ENCODE results near the gene SERINC4.

DNA sequence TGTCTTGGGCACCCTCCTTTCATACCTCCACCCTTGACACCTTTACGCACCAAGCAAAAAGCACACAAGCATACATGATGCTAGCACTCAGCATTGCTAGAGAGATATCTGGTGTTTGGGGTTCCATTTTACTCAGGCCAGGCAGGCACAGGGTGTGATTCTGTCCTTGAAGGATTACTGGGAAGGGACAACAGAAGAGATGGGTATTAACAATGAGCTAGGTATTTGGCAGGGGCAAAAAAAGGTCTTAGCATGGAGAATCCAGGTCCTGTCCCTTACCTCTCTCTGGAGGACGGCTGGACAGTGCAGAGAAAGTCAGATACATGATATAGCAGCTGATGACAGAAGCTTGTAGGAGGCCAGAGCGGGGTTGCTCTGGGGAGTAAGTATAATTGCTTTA is 3.5 kb downstream of the SERINC4 start:
- TF ChIP-seq, protein P1, sequence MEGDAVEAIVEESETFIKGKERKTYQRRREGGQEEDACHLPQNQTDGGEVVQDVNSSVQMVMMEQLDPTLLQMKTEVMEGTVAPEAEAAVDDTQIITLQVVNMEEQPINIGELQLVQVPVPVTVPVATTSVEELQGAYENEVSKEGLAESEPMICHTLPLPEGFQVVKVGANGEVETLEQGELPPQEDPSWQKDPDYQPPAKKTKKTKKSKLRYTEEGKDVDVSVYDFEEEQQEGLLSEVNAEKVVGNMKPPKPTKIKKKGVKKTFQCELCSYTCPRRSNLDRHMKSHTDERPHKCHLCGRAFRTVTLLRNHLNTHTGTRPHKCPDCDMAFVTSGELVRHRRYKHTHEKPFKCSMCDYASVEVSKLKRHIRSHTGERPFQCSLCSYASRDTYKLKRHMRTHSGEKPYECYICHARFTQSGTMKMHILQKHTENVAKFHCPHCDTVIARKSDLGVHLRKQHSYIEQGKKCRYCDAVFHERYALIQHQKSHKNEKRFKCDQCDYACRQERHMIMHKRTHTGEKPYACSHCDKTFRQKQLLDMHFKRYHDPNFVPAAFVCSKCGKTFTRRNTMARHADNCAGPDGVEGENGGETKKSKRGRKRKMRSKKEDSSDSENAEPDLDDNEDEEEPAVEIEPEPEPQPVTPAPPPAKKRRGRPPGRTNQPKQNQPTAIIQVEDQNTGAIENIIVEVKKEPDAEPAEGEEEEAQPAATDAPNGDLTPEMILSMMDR (IDR thresholded peaks at IDR 0.05): no peak
- TF ChIP-seq EZH2 (IDR thresholded peaks at IDR 0.05; ENCODE audit: borderline replicate concordance, insufficient read depth, low read depth, low read length, poor library complexity, severe bottlenecking): no peak
